Measurements from ENCODE around the gene RPS14.

RPS14 gene

DNA sequence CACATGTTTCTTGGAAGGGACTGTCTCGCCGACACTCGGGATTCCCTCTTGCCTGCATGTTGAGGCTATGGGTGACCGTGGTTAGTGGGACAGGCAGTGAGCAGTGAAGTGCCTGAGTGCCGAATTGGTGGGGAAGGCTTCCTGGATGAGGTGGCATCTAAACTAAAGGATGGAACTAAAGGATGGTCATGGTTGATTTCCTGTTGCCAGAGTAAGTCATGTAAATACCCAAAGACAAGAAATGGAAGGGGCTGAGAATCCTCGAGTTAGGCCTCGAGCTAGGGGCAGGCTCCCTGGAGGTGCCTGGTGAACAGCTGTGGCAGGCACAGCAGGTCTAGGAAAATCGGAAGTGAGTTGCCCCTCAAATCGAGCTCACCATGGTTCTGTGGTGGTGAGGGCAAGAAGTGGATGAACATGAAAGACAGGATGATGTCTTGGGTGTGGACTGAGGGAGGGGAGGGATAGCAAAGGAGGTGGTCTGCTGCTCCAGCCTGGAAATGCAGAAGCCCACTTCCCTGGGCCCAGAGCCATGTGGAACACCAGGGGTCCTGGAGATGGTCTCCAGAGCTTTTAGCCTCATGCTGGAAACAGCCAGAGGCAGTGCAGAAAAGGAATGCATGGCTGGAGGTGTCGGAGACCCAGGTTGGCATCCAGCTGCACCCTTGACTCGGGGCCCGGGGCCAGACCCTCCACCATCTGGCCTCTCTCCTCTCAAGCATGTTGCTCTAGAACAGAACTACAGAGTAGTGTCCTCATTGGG is 49.0 kb downstream of the RPS14 start:
- H2BK5ac ChIP-seq (ENCODE audit: low read depth, low read length, poor library complexity): no peak overlapping the region
- no peak for DNase-seq
- H3K79me1 ChIP-seq (ENCODE audit: low read length): no peaks in the 10 kb centered on the region
- no CpG with 5 or more reads among the region's 12 CpGs for WGBS (ENCODE audit: extremely low coverage, insufficient coverage, insufficient read length)
- no peak overlapping the region for H3K14ac ChIP-seq (ENCODE audit: low read length)
- no peak overlapping the region for H4K8ac ChIP-seq (ENCODE audit: low read depth, low read length)
- H3K27ac ChIP-seq (ENCODE audit: low read depth, low read length): no peak overlapping the region
- H4K91ac ChIP-seq (ENCODE audit: low read depth, low read length): no peak overlapping the region
- H3K4ac ChIP-seq (ENCODE audit: low read depth, low read length): no peak overlapping the region
- H3K36me3 ChIP-seq (ENCODE audit: control insufficient read depth in 1 of 2, insufficient read depth in 2 of 2, low read length in 2 of 2): peaks cover 56 to 68% of the 10 kb centered on the region in 2 experiments
- H4K12ac ChIP-seq (ENCODE audit: low read depth, low read length): no peak overlapping the region
- H2AFZ ChIP-seq (ENCODE audit: insufficient read depth, low read length, poor library complexity): no peak overlapping the region
- H2BK120ac ChIP-seq (ENCODE audit: insufficient read depth, low read length, poor library complexity): no peak overlapping the region
- no peaks in the 10 kb centered on the region for H3K27me3 ChIP-seq (ENCODE audit: insufficient read depth, low read length)
- H2AK5ac ChIP-seq (ENCODE audit: low read length): no peak overlapping the region
- H3K4me1 ChIP-seq (ENCODE audit: control insufficient read depth in 1 of 2, insufficient read depth in 2 of 2, low read length in 2 of 2): no peaks in the 10 kb centered on the region
- H3K4me3 ChIP-seq (ENCODE audit: low read depth, low read length): no peak overlapping the region
- H3K18ac ChIP-seq (ENCODE audit: low read length): no peak overlapping the region
- no peak overlapping the region for H3K9ac ChIP-seq (ENCODE audit: low read length)
- no peaks in the 10 kb centered on the region for H3K79me2 ChIP-seq (ENCODE audit: control insufficient read depth, insufficient read depth, low read length, poor library complexity)
- H2BK12ac ChIP-seq (ENCODE audit: low read length): no peak overlapping the region
- H3K4me2 ChIP-seq (ENCODE audit: low read length): no peak overlapping the region
- H3K9me3 ChIP-seq (ENCODE audit: insufficient read depth, low read depth, low read length): peaks cover 2% of the 10 kb centered on the region
- H3K23ac ChIP-seq (ENCODE audit: low read length): no peak overlapping the region

DNA sequence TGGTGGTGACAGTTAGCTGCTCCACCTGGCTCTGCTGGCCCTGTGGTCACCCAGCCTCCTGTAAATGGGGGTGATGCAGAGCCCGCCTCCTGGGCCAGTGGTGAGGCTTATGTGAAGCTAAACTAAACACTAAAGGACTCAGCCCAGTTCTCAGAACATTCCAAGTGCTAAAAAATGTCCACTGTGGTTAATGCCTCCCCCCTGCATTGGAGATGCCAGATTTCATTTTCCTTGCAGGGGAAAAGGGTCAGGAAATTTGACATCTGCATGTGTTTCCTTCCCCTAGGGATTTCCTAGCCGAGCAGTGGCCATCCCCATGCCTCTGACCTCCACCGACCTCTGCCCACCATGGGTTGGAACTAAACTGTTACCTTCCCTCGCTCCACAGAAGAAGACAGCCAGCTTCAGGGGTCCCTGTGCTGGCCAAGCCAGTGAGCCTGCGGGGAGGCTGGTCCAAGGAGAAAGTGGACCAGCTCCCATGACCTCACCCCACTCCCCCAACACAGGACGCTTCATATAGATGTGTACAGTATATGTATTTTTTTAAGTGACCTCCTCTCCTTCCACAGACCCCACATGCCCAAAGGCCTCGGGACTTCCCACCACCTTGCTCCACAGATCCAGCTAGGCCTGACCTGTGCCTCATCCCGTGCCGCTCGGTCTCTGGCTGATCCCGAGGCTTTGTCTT is 49.9 kb downstream of the RPS14 start:
- H2BK5ac ChIP-seq (ENCODE audit: low read depth, low read length, poor library complexity): no peak overlapping the region
- no peak overlapping the region for H4K8ac ChIP-seq (ENCODE audit: low read depth, low read length)
- H4K91ac ChIP-seq (ENCODE audit: low read depth, low read length): no peak overlapping the region
- H3K9ac ChIP-seq (ENCODE audit: low read length): no peak overlapping the region
- no peak overlapping the region for H3K4me2 ChIP-seq (ENCODE audit: low read length)
- H3K27ac ChIP-seq (ENCODE audit: low read depth, low read length): no peak overlapping the region
- H3K4me3 ChIP-seq (ENCODE audit: low read depth, low read length): no peak overlapping the region
- H3K23ac ChIP-seq (ENCODE audit: low read length): no peak overlapping the region
- no peak overlapping the region for H3K18ac ChIP-seq (ENCODE audit: low read length)
- H3K14ac ChIP-seq (ENCODE audit: low read length): no peak overlapping the region
- no peak overlapping the region for H2AK5ac ChIP-seq (ENCODE audit: low read length)
- no peaks in the 10 kb centered on the region for H3K4me1 ChIP-seq (ENCODE audit: control insufficient read depth in 1 of 2, insufficient read depth in 2 of 2, low read length in 2 of 2)
- no peaks in the 10 kb centered on the region for H3K27me3 ChIP-seq (ENCODE audit: insufficient read depth, low read length)
- no peaks in the 10 kb centered on the region for H3K79me2 ChIP-seq (ENCODE audit: control insufficient read depth, insufficient read depth, low read length, poor library complexity)
- no peak for DNase-seq
- peaks cover 63 to 75% of the 10 kb centered on the region in 2 experiments for H3K36me3 ChIP-seq (ENCODE audit: control insufficient read depth in 1 of 2, insufficient read depth in 2 of 2, low read length in 2 of 2)
- no peak overlapping the region for H2BK12ac ChIP-seq (ENCODE audit: low read length)
- H3K9me3 ChIP-seq (ENCODE audit: insufficient read depth, low read depth, low read length): peaks cover 2% of the 10 kb centered on the region
- no peak overlapping the region for H3K4ac ChIP-seq (ENCODE audit: low read depth, low read length)
- WGBS (ENCODE audit: extremely low coverage, insufficient coverage, insufficient read length): no CpG with 5 or more reads among the region's 11 CpGs
- H3K79me1 ChIP-seq (ENCODE audit: low read length): no peaks in the 10 kb centered on the region
- no peak overlapping the region for H4K12ac ChIP-seq (ENCODE audit: low read depth, low read length)
- H2AFZ ChIP-seq (ENCODE audit: insufficient read depth, low read length, poor library complexity): no peak overlapping the region
- no peak overlapping the region for H2BK120ac ChIP-seq (ENCODE audit: insufficient read depth, low read length, poor library complexity)

GRCh38 chr5:150398722-150399523 is 50.6 kb downstream of the RPS14 start:
- no peak overlapping the region for H3K18ac ChIP-seq (ENCODE audit: low read length)

More at GRCh38 chr5:150398722-150399523, 50.6 kb downstream of the RPS14 start:
- Histone ChIP-seq H4K91ac (ENCODE audit: low read depth, low read length) (no peak overlapping the region), H3K4me1 (ENCODE audit: control insufficient read depth in 1 of 2, insufficient read depth in 2 of 2, low read length in 2 of 2) (peaks cover 2% of the 10 kb centered on the region in 2 experiments), H3K4me2 (ENCODE audit: low read length) (no peak overlapping the region), H3K4me3 (ENCODE audit: low read depth, low read length) (no peak overlapping the region), H3K4ac (ENCODE audit: low read depth, low read length) (no peak overlapping the region), H3K14ac (ENCODE audit: low read length) (no peak overlapping the region), H4K12ac (ENCODE audit: low read depth, low read length) (no peak overlapping the region), H3K9me3 (ENCODE audit: insufficient read depth, low read depth, low read length) (peaks cover 2% of the 10 kb centered on the region), H3K27ac (ENCODE audit: low read depth, low read length) (no peak overlapping the region), H2BK120ac (ENCODE audit: insufficient read depth, low read length, poor library complexity) (no peak overlapping the region), H4K8ac (ENCODE audit: low read depth, low read length) (no peak overlapping the region), H3K27me3 (ENCODE audit: insufficient read depth, low read length) (no peaks in the 10 kb centered on the region), H2BK5ac (ENCODE audit: low read depth, low read length, poor library complexity) (no peak overlapping the region), H2AFZ (ENCODE audit: insufficient read depth, low read length, poor library complexity) (no peak overlapping the region), H2BK12ac (ENCODE audit: low read length) (no peak overlapping the region), H3K9ac (ENCODE audit: low read length) (no peak overlapping the region), H2AK5ac (ENCODE audit: low read length) (no peak overlapping the region), H3K36me3 (ENCODE audit: control insufficient read depth in 1 of 2, insufficient read depth in 2 of 2, low read length in 2 of 2) (peaks cover 68 to 79% of the 10 kb centered on the region in 2 experiments), H3K79me1 (ENCODE audit: low read length) (no peaks in the 10 kb centered on the region), H3K23ac (ENCODE audit: low read length) (no peak overlapping the region), H3K79me2 (ENCODE audit: control insufficient read depth, insufficient read depth, low read length, poor library complexity) (no peaks in the 10 kb centered on the region)
- no CpG with 5 or more reads among the region's 12 CpGs for WGBS (ENCODE audit: extremely low coverage, insufficient coverage, insufficient read length)
- DNase-seq: peak in 1 of 2 donors; percentile 37

Data from trophoblast cell (in vitro differentiated cells and primary cell).